UCSD-AML1 (cell line): ENCODE results near the gene RLN3.
"Not testable (repeated sequence)": the region's sequence is repeated elsewhere in the genome, so short reads cannot be mapped to it uniquely, and the experiment has no call there.

Source experiments
- DNase-seq: peaks from one replicate; lab custom pipeline; 2025; ENCODE audit not compliant: unreplicated experiment; lab: John Stamatoyannopoulos, UW

The RLN3 gene

DNA sequence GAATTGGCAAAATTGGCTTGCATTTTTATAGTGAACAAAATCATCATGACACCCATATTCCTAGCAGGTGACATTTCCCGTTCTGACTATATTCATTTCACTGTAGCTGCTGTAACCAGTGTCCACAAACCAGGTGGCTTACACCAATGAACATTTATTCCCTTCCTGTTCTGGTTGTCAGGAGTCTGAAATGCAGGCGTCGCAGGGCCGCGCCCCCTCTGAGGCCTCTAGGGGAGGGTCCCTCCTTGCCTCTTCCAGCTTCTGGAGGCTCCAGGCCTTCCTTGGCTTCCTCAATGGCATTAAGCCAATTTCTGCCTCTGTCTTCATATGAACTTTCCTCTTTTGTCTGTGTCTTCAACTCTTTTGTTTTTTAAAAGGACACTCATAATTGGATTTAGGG is 6.5 kb upstream of the RLN3 start:
- peak; percentile 23 for DNase-seq

DNA sequence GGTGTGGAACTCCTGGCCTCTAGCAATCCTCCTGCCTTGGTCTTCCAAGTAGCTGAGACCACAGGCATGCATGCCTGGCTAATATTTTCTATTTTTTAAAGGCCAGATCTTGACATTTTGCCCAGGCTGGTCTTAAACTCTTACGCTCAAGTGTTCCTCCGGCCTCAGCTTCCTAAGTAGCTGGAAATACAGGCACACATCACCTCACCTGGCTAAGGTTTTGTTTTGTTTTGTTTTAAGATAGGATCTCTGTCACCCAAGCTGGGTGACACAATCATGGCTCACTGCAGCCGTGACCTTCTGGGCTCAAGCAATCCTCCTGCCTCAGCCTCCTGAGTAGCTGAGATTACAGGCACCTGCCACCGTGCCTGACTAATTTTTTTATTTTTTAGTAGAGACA is 5.5 kb upstream of the RLN3 start:
- no peak for DNase-seq

DNA sequence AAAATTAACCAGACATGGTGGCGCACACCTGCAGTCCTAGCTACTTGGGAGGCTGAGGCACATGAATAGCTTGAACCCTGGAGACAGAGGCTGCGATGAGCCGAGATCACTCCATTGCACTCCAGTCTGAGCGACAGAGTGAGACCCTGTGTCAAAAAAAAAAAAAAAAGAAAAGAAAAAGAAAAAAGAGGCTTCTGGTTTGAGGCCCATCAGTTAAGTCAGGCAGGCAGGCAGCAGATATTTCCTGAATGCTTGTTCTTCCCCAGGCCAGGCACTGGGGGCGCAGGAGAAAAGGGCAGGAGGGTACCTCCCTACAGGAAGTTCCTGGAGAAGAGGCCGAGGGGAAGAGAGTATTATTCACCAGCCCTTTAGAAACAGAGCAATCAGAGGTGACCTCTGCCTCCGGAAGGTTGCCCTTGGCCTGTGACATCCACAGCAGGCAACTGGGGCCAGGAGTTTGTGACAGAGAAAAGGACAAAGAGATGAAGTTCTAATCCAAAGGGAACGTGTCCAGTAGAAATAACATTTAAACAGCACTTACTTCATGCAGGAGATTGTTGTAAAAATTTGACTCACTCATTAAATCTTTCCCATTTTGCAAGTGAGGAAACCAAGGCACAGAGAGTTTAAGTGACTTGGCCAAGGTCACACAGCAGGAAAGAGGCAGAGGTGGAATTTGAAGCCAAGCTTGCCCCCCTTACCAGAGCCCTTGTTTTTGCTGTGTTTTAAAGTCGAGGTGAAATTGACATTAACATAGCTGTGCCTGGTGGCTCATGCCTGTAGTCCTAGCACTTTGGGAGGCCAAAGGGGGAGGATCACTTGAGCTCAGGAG is 4.3 kb upstream of the RLN3 start:
- peak; percentile 71 for DNase-seq

DNA sequence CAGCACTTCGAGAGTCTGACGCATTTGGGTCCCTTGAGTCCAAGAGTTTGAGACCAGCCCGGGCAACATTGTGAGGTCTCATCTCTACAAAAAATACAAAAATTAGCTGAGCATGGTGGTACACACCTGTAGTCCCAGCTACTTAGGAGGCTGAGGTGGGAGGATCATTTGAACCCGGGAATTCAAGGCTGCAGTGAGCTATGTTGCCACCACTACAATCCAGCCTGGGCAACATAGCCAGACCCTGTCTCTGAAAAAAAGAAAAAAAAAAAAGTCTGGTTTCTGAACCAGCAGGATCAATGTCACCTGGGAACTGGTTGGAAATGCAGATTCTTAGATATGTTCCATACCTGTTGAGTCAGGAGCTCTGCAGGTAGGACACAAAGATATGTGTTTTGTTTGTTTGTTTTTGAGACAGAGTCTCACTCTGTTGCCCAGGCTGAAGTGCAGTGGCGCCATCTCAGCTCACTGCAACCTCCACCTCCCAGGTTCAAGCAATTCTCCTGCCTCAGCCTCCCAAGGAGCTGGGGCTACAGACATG is 1.2 kb upstream of the RLN3 start:
- not testable (repeated sequence) for DNase-seq

DNA sequence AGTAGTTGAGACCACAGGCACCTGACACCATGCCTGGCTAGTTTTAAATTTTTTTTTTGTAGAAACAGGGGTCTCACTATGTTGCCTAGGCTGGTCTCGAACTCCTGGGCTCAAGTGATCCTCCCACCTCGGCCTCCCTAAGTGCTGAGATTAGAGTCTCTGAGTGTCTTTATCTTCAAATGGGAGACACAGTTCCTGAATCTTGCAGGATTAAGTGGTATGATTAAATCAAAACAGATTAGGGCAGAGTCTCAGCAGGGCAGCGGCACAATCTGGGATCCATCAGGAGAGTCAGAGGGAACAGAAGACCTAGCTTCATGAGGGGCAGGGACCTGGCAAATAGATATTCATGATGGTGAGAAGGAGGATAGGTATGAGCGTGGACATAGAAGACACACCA is 953 bp downstream of the RLN3 start:
- DNase-seq: no peak

DNA sequence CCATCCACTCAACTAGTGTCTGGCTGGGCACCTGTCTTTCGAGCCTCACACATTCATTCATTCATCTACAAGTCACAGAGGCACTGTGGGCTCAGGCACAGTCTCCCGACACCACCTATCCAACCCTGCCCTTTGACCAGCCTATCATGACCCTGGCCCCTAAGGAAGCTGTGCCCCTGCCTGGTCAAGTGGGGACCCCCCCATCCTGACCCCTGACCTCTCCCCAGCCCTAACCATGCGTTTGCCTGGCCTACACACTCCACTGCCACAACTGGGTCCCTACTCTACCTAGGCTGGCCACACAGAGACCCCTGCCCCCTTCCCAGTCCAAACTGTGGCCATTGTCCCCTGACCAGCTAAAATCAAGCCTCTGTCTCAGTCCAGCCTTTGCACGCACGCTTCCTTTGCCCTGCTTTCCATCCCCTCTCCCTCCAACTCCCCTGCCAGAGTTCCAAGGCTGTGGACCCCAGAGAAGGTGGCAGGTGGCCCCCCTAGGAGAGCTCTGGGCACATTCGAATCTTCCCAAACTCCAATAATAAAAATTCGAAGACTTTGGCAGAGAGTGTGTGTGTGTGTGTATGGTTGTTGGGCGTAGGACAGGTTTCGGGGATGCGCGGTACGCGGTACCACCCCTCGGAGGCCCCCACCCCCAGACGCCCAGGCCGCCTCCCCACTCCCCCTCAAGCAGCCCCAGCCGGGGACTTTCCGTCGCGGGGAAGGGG is 3.2 kb downstream of the RLN3 start:
- no peak for DNase-seq

DNA sequence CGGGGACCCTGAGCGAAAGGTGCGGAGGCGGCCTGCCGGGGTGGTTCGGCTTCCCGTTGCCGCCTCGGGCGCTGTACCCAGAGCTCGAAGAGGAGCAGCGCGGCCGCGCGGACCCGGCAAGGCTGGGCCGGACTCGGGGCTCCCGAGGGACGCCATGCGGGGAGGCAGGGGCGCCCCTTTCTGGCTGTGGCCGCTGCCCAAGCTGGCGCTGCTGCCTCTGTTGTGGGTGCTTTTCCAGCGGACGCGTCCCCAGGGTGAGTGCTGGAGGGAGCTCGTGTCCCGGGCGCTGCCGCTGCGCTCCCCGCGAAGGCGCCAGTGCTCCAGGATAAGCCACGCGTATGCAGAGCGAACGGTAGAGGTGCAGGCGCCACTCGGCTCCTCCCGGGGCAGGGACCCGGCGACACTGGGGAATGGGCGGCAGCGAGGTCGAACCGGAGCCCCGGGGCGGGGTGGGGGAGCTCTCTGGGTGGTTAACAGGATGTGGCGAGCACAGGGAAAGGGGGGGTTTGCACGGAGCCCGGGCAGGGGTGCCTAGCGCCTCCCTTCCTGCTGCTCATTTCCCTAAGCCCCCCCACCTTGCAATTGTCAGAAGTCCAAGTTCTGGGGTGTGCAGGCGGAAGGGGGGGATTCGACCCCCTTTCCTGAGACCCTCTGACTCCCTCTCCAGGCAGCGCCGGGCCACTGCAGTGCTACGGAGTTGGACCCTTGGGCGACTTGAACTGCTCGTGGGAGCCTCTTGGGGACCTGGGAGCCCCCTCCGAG is 4.0 kb downstream of the RLN3 start, which contains the start of gene IL27RA:
TSS of gene IL27RA (plus strand) at position 44 of the 762 bp plus-strand sequence. CDS start at position 155, 111 bp downstream.
- DNase-seq: peak; percentile 84

DNA sequence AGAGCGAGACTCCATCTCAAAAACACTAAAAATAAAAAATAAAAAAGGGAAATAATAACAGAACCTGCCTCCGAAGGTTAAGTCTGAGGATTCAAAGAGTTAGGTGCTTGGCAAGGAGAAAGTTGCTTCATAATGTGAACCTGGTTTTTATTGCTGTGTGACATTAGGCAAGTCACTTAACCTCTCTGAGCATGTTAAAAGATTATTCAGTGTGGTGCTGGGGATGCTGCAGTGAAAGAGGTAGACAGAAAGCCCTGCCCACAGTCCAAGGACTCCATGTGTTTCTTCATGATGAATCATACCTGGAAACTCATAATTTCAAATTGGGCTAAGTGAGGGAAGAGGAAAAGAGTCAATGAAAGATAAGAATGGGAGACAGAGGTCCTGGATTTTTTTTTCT is 6.0 kb downstream of the RLN3 start:
- DNase-seq: no peak

DNA sequence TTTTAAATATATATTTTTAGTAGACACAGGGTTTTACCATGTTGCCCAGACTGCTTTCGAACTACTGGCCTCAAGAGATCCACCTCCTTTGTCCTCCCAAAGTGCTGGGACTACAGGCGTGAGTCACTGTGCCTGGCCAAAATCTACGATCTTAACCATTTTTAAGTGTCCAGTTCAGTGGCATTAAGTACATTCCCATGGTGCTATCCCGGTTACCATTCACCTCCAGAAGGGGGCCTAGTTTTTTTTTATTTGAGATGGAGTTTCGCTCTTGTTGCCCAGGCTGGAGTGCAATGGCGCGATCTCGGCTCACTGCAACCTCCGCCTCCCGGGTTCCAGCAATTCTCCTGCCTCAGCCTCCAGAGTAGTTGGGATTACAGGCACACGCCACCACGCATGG is 7.2 kb downstream of the RLN3 start:
- DNase-seq: not testable (repeated sequence)

DNA sequence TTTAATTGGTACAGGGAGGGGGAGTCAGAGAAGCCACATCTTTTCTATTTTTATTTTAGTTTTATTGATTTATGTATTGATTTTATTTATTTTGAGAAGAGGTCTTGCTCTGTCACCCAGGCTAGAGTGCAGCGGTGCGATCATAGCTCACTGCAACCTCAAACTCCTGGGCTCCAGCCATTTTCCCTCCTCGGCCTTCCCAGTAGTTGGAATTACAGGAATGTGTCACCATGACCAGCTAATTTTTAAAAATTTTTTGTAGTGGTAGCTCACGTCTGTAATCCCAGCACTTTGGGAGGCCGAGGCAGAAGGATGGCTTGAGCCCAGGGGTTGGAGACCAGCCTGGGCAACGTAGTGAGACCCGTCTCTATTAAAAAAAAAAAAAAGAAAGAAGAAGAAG is 7.8 kb downstream of the RLN3 start:
- no peak for DNase-seq

DNA sequence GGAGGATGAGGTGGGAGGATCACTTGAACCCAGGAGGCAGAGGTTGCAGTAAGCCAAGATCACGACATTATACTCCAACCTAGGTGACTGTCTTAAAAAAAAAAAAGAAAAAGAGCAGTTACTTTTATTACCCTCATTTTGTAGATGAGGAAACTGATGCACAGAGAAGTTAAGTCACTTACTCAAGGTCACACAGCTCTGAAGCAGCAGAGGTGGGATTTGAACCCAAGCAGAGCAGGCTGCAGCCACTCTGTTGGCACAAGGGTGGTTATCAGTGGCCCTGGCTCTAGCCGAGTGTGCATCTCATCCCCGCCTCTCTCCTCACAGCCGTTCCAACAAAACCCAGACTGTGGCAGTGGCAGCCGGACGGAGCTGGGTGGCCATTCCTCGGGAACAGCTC is 11.2 kb downstream of the RLN3 start:
- no peak for DNase-seq

DNA sequence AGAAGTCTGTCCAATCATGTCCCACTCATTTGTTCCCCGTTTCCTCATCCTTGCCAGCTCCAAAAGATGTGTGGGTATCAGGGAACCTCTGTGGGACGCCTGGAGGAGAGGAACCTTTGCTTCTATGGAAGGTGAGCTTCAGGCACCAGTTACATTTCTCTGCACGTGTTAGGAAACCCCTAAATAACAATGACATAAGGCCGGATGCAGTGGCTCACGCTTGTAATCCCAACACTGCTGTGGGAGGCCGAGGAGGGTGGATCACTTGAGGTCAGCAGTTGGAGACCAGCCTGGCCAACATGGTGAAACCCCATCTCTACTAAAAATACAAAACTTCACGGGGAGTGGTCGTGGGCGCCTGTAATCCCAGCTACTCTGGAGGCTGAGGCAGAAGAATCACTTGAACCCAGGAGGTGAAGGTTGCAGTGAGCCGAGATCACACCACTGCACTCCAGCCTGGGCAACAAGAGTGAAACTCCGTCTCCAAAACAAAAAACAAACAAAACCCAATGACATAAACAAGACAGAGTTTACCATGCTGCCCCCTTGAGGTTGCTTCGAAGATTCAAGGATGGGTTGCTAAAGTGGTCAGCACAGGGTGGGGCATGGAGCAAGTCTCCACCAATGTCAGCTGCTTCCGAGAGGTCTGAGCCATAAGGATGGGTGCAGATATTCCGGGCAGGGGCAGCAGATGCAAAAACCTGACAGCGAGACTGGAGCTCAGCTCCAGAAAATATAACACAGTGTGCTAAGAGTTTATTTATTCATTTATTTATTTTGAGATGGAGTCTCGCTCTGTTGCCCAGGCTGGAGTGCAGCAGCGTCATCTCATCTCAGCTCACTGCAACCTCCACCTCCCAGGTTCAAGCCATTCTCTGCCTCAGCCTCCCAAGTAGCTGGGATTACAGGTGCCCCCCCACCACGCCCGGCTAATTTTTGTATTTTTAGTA is 15.0 kb downstream of the RLN3 start:
- DNase-seq: not testable (repeated sequence)

DNA sequence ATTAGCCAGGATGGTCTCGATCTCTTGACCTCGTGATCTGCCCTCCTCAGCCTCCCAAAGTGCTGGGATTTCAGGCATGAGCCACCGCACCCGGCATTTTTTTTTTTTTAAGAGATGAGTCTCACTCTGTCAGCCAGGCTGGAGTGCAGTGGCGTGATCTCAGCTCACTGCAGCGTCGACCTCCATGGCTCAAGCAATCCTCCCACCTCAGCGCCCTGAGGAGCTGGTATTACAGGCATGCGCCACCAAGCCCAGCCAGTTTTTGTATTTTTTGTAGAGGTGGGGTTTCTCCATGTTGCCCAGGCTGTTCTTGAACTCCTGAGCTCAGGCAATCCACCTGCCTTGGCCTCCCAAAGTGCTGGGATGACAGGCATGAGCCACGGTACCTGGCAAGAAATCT is 19.9 kb downstream of the RLN3 start:
- DNase-seq: not testable (repeated sequence)

DNA sequence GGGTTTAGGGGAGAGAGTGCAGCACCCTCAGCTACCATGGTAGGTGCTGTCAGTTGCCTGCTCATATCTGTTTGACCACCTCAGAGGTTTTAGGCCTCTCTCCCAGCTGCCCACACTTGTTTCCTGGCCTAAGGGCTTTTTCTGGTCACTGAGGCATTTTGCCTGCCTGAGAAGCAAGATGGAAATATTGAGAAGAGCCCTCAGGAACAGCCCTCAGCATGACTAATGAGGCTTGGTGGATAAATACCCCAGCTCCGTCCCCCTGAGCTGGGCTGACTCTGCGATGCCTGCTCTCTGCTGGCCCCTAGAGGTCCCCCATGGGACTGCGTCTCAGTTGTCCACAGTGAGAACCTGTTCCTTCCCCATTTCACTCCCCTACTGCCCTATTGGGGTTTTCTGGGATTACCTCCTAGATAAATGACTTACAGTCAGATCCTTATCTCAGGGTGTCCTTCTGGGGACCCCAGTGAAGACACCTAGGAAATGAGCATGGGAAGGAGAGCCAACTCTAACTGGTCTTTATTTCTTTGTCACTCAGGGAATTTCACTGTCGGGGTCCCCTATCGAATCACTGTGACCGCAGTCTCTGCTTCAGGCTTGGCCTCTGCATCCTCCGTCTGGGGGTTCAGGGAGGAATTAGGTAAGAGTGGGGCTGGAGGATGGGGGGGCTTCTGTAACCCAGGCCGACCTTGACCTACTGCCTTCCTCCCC is 20.6 kb downstream of the RLN3 start:
- peak; percentile 71 for DNase-seq

DNA sequence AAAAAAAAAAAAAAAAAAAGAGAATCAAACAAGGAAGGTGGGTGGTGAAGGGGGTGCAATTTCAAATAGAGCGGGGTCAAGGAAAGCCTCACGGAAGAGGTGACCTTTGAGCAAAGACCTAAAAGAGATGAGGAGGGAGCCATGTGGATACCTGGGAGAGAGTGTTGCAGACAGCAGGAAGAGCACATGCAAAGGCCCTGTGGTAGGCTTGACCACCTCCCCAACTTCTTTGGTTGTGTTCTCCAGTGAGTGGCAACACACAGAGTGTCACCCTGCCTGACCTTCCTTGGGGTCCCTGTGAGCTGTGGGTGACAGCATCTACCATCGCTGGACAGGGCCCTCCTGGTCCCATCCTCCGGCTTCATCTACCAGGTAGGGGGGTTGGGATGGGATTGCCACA is 22.6 kb downstream of the RLN3 start:
- no peak for DNase-seq

DNA sequence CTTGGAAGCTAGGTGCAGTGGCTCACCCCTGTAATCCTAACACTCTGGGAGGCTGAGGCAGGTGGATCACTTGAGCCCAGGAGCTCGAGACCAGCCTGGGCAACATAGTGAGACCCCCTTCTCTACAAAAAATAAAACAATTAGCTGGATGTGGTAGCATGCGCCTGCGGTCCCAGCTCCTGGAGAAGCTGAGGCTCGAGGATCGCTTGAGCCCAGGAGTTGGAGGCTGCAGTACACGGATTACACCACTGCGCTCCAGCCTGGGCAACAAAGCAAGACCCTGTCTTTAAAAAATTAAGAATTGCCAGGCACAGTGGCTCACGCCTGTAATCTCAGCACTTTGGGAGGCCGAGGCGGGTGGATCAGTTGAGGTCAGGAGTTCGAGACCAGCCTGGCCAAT is 23.0 kb downstream of the RLN3 start:
- not testable (repeated sequence) for DNase-seq

DNA sequence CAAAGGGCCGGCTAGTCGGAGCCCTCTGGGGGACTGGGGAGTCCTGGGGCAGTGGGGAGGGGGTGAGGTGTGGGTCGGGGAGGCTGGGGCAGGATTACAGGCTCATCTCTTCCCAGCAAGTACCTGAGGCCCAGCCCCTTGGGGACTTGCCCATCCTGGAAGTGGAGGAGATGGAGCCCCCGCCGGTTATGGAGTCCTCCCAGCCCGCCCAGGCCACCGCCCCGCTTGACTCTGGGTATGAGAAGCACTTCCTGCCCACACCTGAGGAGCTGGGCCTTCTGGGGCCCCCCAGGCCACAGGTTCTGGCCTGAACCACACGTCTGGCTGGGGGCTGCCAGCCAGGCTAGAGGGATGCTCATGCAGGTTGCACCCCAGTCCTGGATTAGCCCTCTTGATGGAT is 24.0 kb downstream of the RLN3 start:
- DNase-seq: no peak

DNA sequence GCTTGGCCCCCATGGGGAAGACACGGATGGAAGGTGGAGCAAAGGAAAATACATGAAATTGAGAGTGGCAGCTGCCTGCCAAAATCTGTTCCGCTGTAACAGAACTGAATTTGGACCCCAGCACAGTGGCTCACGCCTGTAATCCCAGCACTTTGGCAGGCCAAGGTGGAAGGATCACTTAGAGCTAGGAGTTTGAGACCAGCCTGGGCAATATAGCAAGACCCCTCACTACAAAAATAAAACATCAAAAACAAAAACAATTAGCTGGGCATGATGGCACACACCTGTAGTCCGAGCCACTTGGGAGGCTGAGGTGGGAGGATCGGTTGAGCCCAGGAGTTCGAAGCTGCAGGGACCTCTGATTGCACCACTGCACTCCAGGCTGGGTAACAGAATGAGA is 24.5 kb downstream of the RLN3 start:
- DNase-seq: no peak

DNA sequence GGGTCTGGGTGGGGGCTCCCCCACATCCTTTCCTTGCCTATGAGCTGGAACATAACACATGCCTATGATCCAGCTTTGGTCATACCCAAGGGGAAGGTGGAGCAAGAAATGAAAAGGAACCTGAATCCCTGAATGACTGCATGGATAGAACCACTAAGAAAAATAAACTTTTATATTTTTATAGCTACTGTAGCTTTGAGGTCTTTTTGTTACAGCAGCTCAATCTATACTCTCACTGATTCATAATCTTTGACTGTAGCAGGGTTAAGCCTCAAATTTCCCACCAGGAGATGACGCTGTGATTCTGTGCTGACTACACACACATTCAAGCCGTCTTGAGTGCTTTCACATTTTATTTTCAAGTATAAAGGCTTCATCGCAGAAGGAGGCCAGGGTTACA is 25.1 kb downstream of the RLN3 start:
- DNase-seq: no peak

DNA sequence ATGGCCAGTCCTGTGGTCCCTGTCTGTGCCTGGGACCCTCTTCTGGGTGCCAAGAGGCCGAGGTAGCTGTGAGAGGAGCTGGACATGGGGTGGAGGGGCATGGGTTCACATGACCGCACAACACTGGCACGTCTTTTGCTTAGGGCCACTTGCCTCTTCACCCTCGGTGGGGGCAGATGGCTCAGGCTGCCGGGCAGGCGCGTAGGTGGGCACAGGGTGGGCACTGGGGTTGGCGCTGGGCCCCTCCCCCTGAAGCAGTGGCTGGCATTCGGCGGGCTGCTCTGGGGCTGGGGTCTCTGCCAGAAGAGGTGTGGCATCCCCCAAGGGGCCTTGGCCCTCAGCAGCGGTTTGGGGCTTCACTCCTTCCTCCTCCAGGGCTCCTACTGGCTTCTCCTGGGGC is 25.6 kb downstream of the RLN3 start:
- DNase-seq: no peak
